ENCODE measurements around the gene RAET1E. TPM values are rescaled to one million over a fixed set of nuclear protein-coding genes. Genes with fewer than 3 reads are reported as not detected.
"Not testable (repeated sequence)": the region's sequence is repeated elsewhere in the genome, so short reads cannot be mapped to it uniquely, and the experiment has no call there.

RAET1E gene
- polyA plus RNA-seq, 1 donor, result 0.45 TPM

GRCh38 chr6:149861603-149862423 lies 36.1 kb downstream of the RAET1E start:
- DNase-seq, result no peak

GRCh38 chr6:149860834-149861602 lies 36.9 kb downstream of the RAET1E start:
- no peak for DNase-seq

- no peak for DNase-seq
Observed at GRCh38 chr6:149860513-149860833, 37.4 kb downstream of the RAET1E start.

GRCh38 chr6:149859938-149860337 lies 38.0 kb downstream of the RAET1E start:
- DNase-seq, result no peak

DNA sequence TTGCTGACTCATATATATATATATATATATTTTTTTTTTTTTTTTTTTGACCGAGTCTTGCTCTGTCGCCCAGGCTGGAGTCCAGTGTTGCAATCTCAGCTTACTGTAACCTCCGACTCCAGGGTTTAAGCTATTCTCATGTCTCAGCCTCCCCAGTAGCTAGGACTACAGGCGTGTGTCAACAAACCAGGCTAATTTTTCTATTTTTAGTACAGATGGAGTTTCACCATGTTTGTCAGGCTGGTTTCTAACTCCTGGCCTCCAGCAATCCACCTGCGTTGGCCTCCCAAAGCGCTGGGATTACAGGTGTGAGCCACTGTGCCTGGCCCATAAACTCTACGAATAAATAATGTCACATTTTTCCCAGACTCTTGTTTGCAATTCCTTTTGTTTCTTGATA lies 38.5 kb downstream of the RAET1E start:
- DNase-seq, result no peak

DNA sequence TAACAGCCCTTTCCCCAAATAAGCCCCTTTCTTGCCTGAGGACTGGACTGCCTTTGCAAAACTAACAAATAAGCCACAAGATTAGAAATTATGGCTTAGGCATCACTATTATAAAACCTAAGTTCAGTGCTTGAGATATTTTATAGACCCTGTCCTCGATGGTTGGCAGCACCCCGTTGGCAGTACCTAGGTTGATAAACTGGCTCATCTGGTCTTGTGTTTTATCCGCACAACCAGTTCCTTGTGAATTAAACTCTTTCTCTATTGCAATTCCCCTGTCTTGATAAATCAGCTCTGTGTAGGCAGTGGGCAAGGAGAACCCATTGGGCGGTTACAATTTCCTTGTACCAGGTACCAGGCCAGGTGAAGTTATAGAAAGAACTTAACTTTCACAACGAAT lies 40.4 kb downstream of the RAET1E start:
- DNase-seq, result no peak

- no peak for DNase-seq
Observed at GRCh38 chr6:149856256-149856994, 41.5 kb downstream of the RAET1E start.

GRCh38 chr6:149855741-149856140 lies 42.2 kb downstream of the RAET1E start:
- DNase-seq, result no peak

DNA sequence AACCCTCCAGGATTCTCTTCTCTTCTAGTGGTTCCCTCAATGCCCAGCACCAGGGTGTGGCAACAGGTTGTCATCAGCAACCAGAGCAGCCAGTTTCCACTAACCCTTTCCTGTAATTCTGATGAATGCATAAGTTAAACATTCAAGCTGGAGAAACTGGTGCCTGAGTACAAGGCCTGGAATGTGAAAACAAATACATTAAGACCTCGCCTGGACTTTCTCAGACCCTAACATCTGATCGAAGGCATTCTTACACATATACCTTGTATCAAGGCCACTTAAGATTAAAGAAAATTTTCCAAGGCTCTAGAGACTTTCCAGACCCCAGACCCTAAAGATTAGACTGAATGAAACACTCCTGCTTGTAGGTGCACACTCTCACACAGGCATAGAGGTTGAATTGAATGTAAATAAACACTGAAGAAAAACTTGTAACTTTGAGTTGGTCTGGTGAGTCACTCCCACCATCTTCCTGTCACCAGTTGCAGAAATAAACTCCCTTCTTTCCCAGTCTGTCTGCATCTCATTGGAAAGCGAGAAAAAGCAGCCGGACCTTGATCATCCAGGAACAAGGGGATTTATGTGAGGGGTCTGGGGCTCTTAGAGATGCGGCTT lies 42.8 kb downstream of the RAET1E start:
- no peak for DNase-seq

- no peak for DNase-seq
Observed at GRCh38 chr6:149854532-149854931, 43.4 kb downstream of the RAET1E start.

DNA sequence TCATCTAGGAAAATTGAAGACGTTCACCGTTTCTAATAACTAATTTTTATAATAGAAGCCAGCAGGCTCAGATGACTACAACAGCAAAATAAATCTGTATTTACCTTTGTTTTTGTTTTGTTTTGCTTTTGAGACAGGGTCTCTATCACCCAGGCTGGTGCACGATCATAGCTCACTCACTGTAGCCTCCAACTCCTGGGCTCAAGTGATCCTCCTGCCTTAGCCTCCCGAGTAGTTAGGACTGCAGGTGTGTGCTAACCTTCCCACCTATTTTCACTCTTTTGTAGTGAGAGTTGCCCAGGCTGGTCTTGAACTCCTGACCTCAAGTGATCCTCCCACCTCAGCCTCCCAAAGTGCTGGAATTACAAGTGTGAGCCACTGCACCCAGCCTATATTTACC lies 43.9 kb downstream of the RAET1E start:
- DNase-seq, result not testable (repeated sequence)

DNA sequence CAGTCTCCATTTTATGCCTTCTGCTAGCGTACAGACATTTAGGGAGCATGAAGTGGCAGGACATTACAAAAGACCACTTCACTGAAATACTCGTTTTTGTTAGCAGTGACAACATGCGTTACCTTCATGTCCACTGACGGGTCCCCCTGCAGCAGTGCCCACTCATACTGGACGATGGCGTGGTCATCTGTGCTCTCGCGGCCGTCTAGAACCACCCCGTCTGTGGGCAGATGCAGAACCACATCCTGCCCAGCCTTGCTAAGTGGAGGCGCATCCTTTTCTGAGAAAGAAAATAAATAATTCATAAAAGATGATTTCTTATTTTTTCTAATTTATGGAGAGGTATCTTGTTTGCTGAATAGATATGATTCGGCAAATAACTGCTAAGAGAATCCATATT lies 45.0 kb downstream of the RAET1E start:
- no peak for DNase-seq

DNA sequence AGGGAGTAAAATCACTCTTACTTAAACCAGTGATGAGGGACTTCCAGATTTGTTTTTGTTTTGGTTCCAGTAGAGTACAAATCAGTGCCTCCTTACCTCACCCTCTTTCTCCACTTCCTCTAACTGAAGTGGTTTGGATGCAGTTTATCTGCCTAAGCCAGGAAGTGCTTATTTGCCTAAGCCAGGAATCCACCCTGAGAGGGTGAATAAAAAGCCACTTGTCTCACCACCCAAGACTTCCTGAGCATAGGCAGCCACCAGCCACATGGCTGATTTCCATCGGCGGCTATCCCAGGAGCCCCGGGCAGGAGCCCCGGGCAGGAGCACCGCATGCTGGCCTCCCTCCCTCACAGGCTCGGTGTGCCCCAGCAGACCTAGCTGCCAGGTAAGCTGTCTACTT lies 45.7 kb downstream of the RAET1E start:
- no peak for DNase-seq

- no peak for DNase-seq
Observed at GRCh38 chr6:149851461-149852110, 46.3 kb downstream of the RAET1E start.

DNA sequence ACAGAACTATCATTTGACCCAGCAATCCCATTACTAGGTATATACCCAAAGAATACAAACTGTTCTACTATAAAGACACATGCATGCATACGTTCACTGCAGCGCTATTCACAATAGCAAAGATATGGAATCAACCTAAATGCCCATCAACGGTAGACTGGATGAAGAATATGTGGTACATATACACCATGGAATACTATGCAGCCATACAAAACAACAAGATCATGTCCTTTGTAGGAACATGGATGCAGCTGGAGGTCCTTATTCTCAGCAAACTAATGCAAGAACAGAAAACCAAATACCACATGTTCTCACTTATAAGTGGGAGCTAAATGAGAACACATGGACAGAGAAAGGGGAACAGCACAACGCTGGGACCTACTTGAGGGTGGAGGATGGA lies 49.6 kb downstream of the RAET1E start:
- not testable (repeated sequence) for DNase-seq

Other genes starting within 250 kb of the RAET1E start
- 21.1 TPM for gene KATNA1, start 249.4 kb downstream of the RAET1E start, polyA plus RNA-seq (ENCODE audit: insufficient read length)
- gene LATS1, start 180.0 kb downstream of the RAET1E start, polyA plus RNA-seq (ENCODE audit: insufficient read length), result 19.4 TPM
- 20.0 TPM for gene NUP43, start 151.6 kb downstream of the RAET1E start, polyA plus RNA-seq (ENCODE audit: insufficient read length)
- 62.8 TPM for gene PCMT1, start 148.4 kb downstream of the RAET1E start, polyA plus RNA-seq (ENCODE audit: insufficient read length)
- 19.6 TPM for gene LRP11, start 33.8 kb downstream of the RAET1E start, polyA plus RNA-seq (ENCODE audit: insufficient read length)
- 0.54 TPM for gene RAET1G, start 25.0 kb upstream of the RAET1E start, polyA plus RNA-seq (ENCODE audit: insufficient read length)
- not detected for gene ULBP2, start 43.9 kb upstream of the RAET1E start, polyA plus RNA-seq (ENCODE audit: insufficient read length)
- 0.30 TPM for gene ULBP1, start 65.8 kb upstream of the RAET1E start, polyA plus RNA-seq (ENCODE audit: insufficient read length)
- not detected for gene RAET1L, start 127.4 kb upstream of the RAET1E start, polyA plus RNA-seq (ENCODE audit: insufficient read length)
- gene ULBP3, start 171.0 kb upstream of the RAET1E start, polyA plus RNA-seq (ENCODE audit: insufficient read length), result 1.6 TPM
- gene PPP1R14C, start 244.9 kb upstream of the RAET1E start, polyA plus RNA-seq (ENCODE audit: insufficient read length), result 37.9 TPM

Data from hindlimb muscle (tissue), 1 donor.